Right lobe of liver (tissue), 4 donors: ENCODE measurements around the gene PIK3R4.

ENCODE experiments used
- CTCF ChIP-seq, 4 donors: fragments of 200-600 bp in 3 of 4; fragments of 450-650 bp in 1 of 4; IDR thresholded peaks; one replicate each; pipeline versions ENCODE4 v1.5.1 to v1.8.0; 2016 to 2022; ENCODE audit warnings: antibody characterized with exemption in 4 of 4, mild to moderate bottlenecking in 2 of 4
- POLR2A ChIP-seq: fragments of 450-650 bp; IDR thresholded peaks from one replicate; pipeline ENCODE4 v1.6.1; 2017; ENCODE audit warnings: antibody characterized with exemption, mild to moderate bottlenecking
- donor health status: DM: no; HTN: no; CAD: no.
- donor health status: DM: no; HTN: no; CAD: no.
- donor health status: DM: no; HTN: yes; CAD: no.

GRCh38 chr3:130648293-130648692, 98.3 kb downstream of the PIK3R4 start:
- no peak for TF ChIP-seq CTCF (IDR thresholded peaks at IDR 0.05)
- TF ChIP-seq POLR2A = no peak
